ENCODE results near the gene CFAP73.
"Not testable (repeated sequence)": the region's sequence is repeated elsewhere in the genome, so short reads cannot be mapped to it uniquely, and the experiment has no call there.

The CFAP73 gene

GRCh38 chr12:113120670-113121370, 28.7 kb upstream of the CFAP73 start:
- DNase-seq: peak; percentile 87

- DNase-seq: no peak
Observed at GRCh38 chr12:113127791-113128199, 21.7 kb upstream of the CFAP73 start.

GRCh38 chr12:113128802-113129663, 20.5 kb upstream of the CFAP73 start:
- DNase-seq: no peak

GRCh38 chr12:113129664-113130456, 19.7 kb upstream of the CFAP73 start:
- no peak for DNase-seq

GRCh38 chr12:113130457-113131135, 18.9 kb upstream of the CFAP73 start:
- no peak for DNase-seq

- no peak for DNase-seq
Observed at GRCh38 chr12:113131556-113131955, 18.0 kb upstream of the CFAP73 start.

GRCh38 chr12:113133036-113133435, 16.5 kb upstream of the CFAP73 start:
- DNase-seq: no peak

GRCh38 chr12:113133666-113134065, 15.9 kb upstream of the CFAP73 start:
- no peak for DNase-seq

- peak; percentile 71 for DNase-seq
Observed at GRCh38 chr12:113134071-113134470, 15.5 kb upstream of the CFAP73 start.

GRCh38 chr12:113134521-113134951, 15.0 kb upstream of the CFAP73 start:
- DNase-seq: peak; percentile 83

- peak; percentile 94 for DNase-seq
Observed at GRCh38 chr12:113135178-113136127, 14.1 kb upstream of the CFAP73 start, which contains the start of gene RASAL1. TSS of gene RASAL1 (minus strand) at chr12:113135761. CDS start at chr12:113135462, 299 bp downstream.

GRCh38 chr12:113136128-113136989, 13.2 kb upstream of the CFAP73 start:
- no peak for DNase-seq

GRCh38 chr12:113136990-113137511, 12.5 kb upstream of the CFAP73 start:
- no peak for DNase-seq

- no peak for DNase-seq
Observed at GRCh38 chr12:113137861-113138783, 11.4 kb upstream of the CFAP73 start.

- no peak for DNase-seq
Observed at GRCh38 chr12:113138826-113139225, 10.7 kb upstream of the CFAP73 start.

GRCh38 chr12:113140706-113141105, 8.8 kb upstream of the CFAP73 start:
- DNase-seq: no peak

- not testable (repeated sequence) for DNase-seq
Observed at GRCh38 chr12:113141716-113142115, 7.8 kb upstream of the CFAP73 start.

- peak; percentile 27 for DNase-seq
Observed at GRCh38 chr12:113142173-113142885, 7.2 kb upstream of the CFAP73 start.

All from NCI-H1105 (cell line).